ENCODE results near the gene PNPO. TPM values are rescaled to one million over a fixed set of nuclear protein-coding genes. Genes with fewer than 3 reads are reported as not detected.
A peak's percentile ranks its signal among the peaks of the same experiment; 100 is the strongest.

Gene PNPO
- total RNA-seq, 1 experiment from 2014 or later, result 57.5 TPM

GRCh38 chr17:47942568-47942967 is 1.2 kb downstream of the PNPO start:
- peak overlapping the region; percentile 77 for H3K4me3 ChIP-seq (ENCODE audit: low read length)
- ATAC-seq (no peak), DNase-seq (no peak)
- H3K79me2 ChIP-seq (ENCODE audit: low read length), result peaks cover 26% of the 10 kb centered on the region
- no peaks in the 10 kb centered on the region for H3K27me3 ChIP-seq (ENCODE audit: low read length)
- TF ChIP-seq EZH2 (IDR thresholded peaks at IDR 0.05; ENCODE audit: low read length, unreplicated experiment) (no peak), EZH2phosphoT487 (IDR thresholded peaks at IDR 0.05; ENCODE audit: borderline replicate concordance, low read length) (no peak), CTCF (conservative IDR thresholded peaks at IDR 0.05; ENCODE audit: low read depth, low read length) (no peak)
- intact Hi-C loops (cut with micrococcal nuclease), result no loop called here
- POLR2A ChIA-PET (ENCODE audit: unreplicated experiment), result no interaction called here
- H3K9me2 ChIP-seq (replicated peaks; ENCODE audit: low read length), result no peaks in the 10 kb centered on the region
- H3F3A ChIP-seq (ENCODE audit: low read length, unreplicated experiment), result no peaks in the 10 kb centered on the region
- no peaks in the 10 kb centered on the region for H4K20me1 ChIP-seq (ENCODE audit: low read length)
- BruUV-seq (replicated peaks), result no TSS peak
- H3K36me3 ChIP-seq (ENCODE audit: low read depth, low read length), result peaks cover 11% of the 10 kb centered on the region
- H3K4me1 ChIP-seq (ENCODE audit: insufficient read depth, low read length), result peaks cover 29% of the 10 kb centered on the region
- peak overlapping the region; percentile 91 for H3K4me2 ChIP-seq (ENCODE audit: low read length)
- no peaks in the 10 kb centered on the region for H3K9me3 ChIP-seq (ENCODE audit: low read length)
- no peak overlapping the region for H3K27ac ChIP-seq (ENCODE audit: low read length)
- H3K9ac ChIP-seq (ENCODE audit: low read length), result peak overlapping the region; percentile 86
- CTCF ChIA-PET, result interaction anchor here (0.5 to 3.4 kb wide), 3 partner anchors 28 to 1031 kb away, joined by 4 to 19 read pairs (median 4); partner anchors contain the start of gene CDK5RAP3
- H2AFZ ChIP-seq (ENCODE audit: low read length), result no peak overlapping the region

- ATAC-seq, result no peak
- H3K4me1 ChIP-seq (ENCODE audit: insufficient read depth, low read length), result peaks cover 47% of the 10 kb centered on the region
Observed at GRCh38 chr17:47945080-47945479, 3.7 kb downstream of the PNPO start.

More at GRCh38 chr17:47945080-47945479, 3.7 kb downstream of the PNPO start:
- Histone ChIP-seq H3K27ac (ENCODE audit: low read length) (no peak overlapping the region), H3K9me2 (replicated peaks; ENCODE audit: low read length) (no peaks in the 10 kb centered on the region), H3K9ac (ENCODE audit: low read length) (no peak overlapping the region), H3K9me3 (ENCODE audit: low read length) (no peaks in the 10 kb centered on the region), H4K20me1 (ENCODE audit: low read length) (no peaks in the 10 kb centered on the region), H3K27me3 (ENCODE audit: low read length) (no peaks in the 10 kb centered on the region), H2AFZ (ENCODE audit: low read length) (no peak overlapping the region), H3K4me3 (ENCODE audit: low read length) (no peak overlapping the region), H3K79me2 (ENCODE audit: low read length) (peaks cover 29% of the 10 kb centered on the region), H3K36me3 (ENCODE audit: low read depth, low read length) (peaks cover 14% of the 10 kb centered on the region), H3F3A (ENCODE audit: low read length, unreplicated experiment) (peaks cover 7% of the 10 kb centered on the region), H3K4me2 (ENCODE audit: low read length) (no peak overlapping the region)
- POLR2A ChIA-PET (ENCODE audit: unreplicated experiment), result no interaction called here
- no TSS peak for BruUV-seq (replicated peaks)
- CTCF ChIA-PET, result no interaction called here
- intact Hi-C loops (cut with micrococcal nuclease), result no loop called here
- TF ChIP-seq EZH2phosphoT487 (IDR thresholded peaks at IDR 0.05; ENCODE audit: borderline replicate concordance, low read length) (no peak), EZH2 (IDR thresholded peaks at IDR 0.05; ENCODE audit: low read length, unreplicated experiment) (no peak), CTCF (conservative IDR thresholded peaks at IDR 0.05; ENCODE audit: low read depth, low read length) (no peak)
- no peak for DNase-seq

Data from PC-3 (cell line).